Naive thymus-derived CD8-positive, alpha-beta T cell (primary cell): ENCODE results near the gene PSMA4. TPM values are rescaled to one million over a fixed set of nuclear protein-coding genes. Genes with fewer than 3 reads are reported as not detected.
"Not testable (repeated sequence)": the region's sequence is repeated elsewhere in the genome, so short reads cannot be mapped to it uniquely, and the experiment has no call there.

ENCODE experiments used
- ATAC-seq, 2 donors: fragments of 150-1000 bp; cut with Tn5 transposase in 1 of 2; sonication (Bioruptor Pico), chemical (Tn5 transposase) in 1 of 2; 1 replicate in 1 of 2; 2 replicates in 1 of 2; pipeline ENCODE4 v1.10.0; 2021; ENCODE audit warnings: mild to moderate bottlenecking in 2 of 2, moderate library complexity in 2 of 2
- POLR2A ChIA-PET: fragments of 350-600 bp; sonication (Branson Sonifier 250); formaldehyde crosslinking; loops from one replicate; lab custom pipeline; 2021; ENCODE audit warnings: antibody characterized with exemption; lab: Charles Lee
- DNase-seq, 10 donors: peaks; one replicate each; pipeline versions ENCODE4 v3.0.0 to v3.0.0-alpha.2; 2020 to 2022
- H3K27ac Mint-ChIP-seq, 10 donors: one replicate each; pipeline ENCODE4 v1.8.0; 2020 to 2022; ENCODE audit warnings: mild to moderate bottlenecking in 10 of 10, mixed read lengths in 10 of 10, moderate library complexity in 4 of 10, inconsistent platforms in 1 of 10
- H3K27me3 Mint-ChIP-seq, 5 donors: one replicate each; pipeline ENCODE4 v1.8.0; 2021 to 2022; ENCODE audit warnings: mixed read lengths in 5 of 5
- H3K36me3 Mint-ChIP-seq, 3 donors: one replicate each; pipeline ENCODE4 v1.8.0; 2020 to 2022; ENCODE audit warnings: mixed read lengths in 3 of 3, mild to moderate bottlenecking in 2 of 3, inconsistent platforms in 1 of 3
- H3K4me1 Mint-ChIP-seq, 4 donors: one replicate each; pipeline ENCODE4 v1.8.0; 2021 to 2022; ENCODE audit warnings: mixed read lengths in 4 of 4
- H3K4me3 Mint-ChIP-seq, 10 donors: one replicate each; pipeline ENCODE4 v1.8.0; 2020 to 2022; ENCODE audit warnings: mild to moderate bottlenecking in 10 of 10, mixed read lengths in 10 of 10, moderate library complexity in 6 of 10, inconsistent platforms in 1 of 10
- H3K9me3 Mint-ChIP-seq, 9 donors: one replicate each; pipeline ENCODE4 v1.8.0; 2020 to 2022; ENCODE audit warnings: mixed read lengths in 9 of 9, mild to moderate bottlenecking in 3 of 9, inconsistent platforms in 1 of 9, moderate library complexity in 1 of 9
- polyA plus RNA-seq, 3 donors: library from polyadenylated mRNA; unstranded; fragments of 300-500 nt; fragmentation: Illumina TruSeq; gene quantifications; one replicate each; pipeline ENCODE4 v1.2.3, GENCODE V29; 2021
- total RNA-seq, 8 experiments: library from RNA in 2 of 8; stranded (reverse) in 2 of 8; gene quantifications; one replicate each; pipeline ENCODE4 v1.2.3 and lab custom pipeline; 2021 to 2026

Gene PSMA4
- total RNA-seq, result 10 to 100 TPM; 87.0 to 92.5 TPM
- polyA plus RNA-seq, result 100 to 1,000 TPM; 170 to 218 (median 190) TPM
- total RNA-seq (lab: John Stamatoyannopoulos, UW), result 48.9 to 214 (median 85.2) reads per million in 6 experiments

GRCh38 chr15:78540141-78540870, at the start of gene PSMA4:
TSS of gene PSMA4 (plus strand) at chr15:78540444. CDS start at chr15:78541928, 1,484 bp downstream.
- Mint-ChIP-seq H3K27me3 (no peaks in the 10 kb centered on the region), H3K4me1 (peaks cover 12 to 33% (median 28%) of the 10 kb centered on the region in 4 donors), H3K4me3 (peak within 1 kb of the TSS; percentile 87 to 99 (median 96)), H3K36me3 (peaks cover 4 to 33% (median 4%) of the 10 kb centered on the region in 3 donors), H3K27ac (peak within 1 kb of the TSS; percentile 98 to 100 (median 99)), H3K9me3 (no peaks in the 10 kb centered on the region)
- ATAC-seq (peak; percentile 87), DNase-seq (peak; percentile 85 to 99 (median 94))
- POLR2A ChIA-PET, result interaction anchor here (0.6 to 2.0 kb wide), 11 partner anchors 10 to 392 kb away, joined by 3 to 31 read pairs (median 5); partner anchors contain the start of genes CHRNA5, IREB2, MORF4L1 and SKIC8

GRCh38 chr15:78492872-78493271, 47.4 kb upstream of the PSMA4 start:
- Mint-ChIP-seq H3K4me3 (no peak overlapping the region), H3K27ac (peak overlapping the region in 6 of 10 donors; percentile 14 to 72 (median 40)), H3K27me3 (no peaks in the 10 kb centered on the region)

GRCh38 chr15:78501857-78502256, 38.4 kb upstream of the PSMA4 start:
- Mint-ChIP-seq H3K4me1 (peaks cover 2 to 6% (median 4%) of the 10 kb centered on the region in 4 donors), H3K36me3 (peaks cover 4 to 43% (median 17%) of the 10 kb centered on the region in 3 donors), H3K27ac (peak overlapping the region in 2 of 10 donors; percentile 48 to 65), H3K27me3 (no peaks in the 10 kb centered on the region), H3K4me3 (no peak overlapping the region), H3K9me3 (peaks cover 0 to 4% (median 0%) of the 10 kb centered on the region in 9 donors)
- DNase-seq, result no peak
- ATAC-seq, result no peak
- POLR2A ChIA-PET, result no interaction called here

More at GRCh38 chr15:78492872-78493271, 47.4 kb upstream of the PSMA4 start:
- POLR2A ChIA-PET, result no interaction called here
- Mint-ChIP-seq H3K4me1 (peaks cover 1 to 11% (median 7%) of the 10 kb centered on the region in 4 donors), H3K9me3 (no peaks in the 10 kb centered on the region), H3K36me3 (peaks cover 0 to 89% (median 19%) of the 10 kb centered on the region in 3 donors)
- no peak for ATAC-seq
- DNase-seq, result no peak

GRCh38 chr15:78502641-78503040, 37.6 kb upstream of the PSMA4 start:
- Mint-ChIP-seq H3K27me3 (no peaks in the 10 kb centered on the region), H3K9me3 (peaks cover 0 to 4% (median 0%) of the 10 kb centered on the region in 9 donors), H3K4me1 (peaks cover 6 to 11% (median 9%) of the 10 kb centered on the region in 4 donors), H3K27ac (peak overlapping the region in 1 of 10 donors; percentile 11), H3K36me3 (peaks cover 4 to 35% (median 14%) of the 10 kb centered on the region in 3 donors), H3K4me3 (no peak overlapping the region)
- ATAC-seq, result no peak
- POLR2A ChIA-PET, result no interaction called here
- no peak for DNase-seq

GRCh38 chr15:78506971-78507830, 33.0 kb upstream of the PSMA4 start, which contains the start of gene HYKK:
TSS of gene HYKK (plus strand) at chr15:78507577. CDS start at chr15:78513089, 5,512 bp downstream.
- Mint-ChIP-seq H3K4me3 (peak within 1 kb of the TSS; percentile 86 to 98 (median 94)), H3K36me3 (peaks cover under 1 to 2% (median under 1%) of the 10 kb centered on the region in 3 donors)
- POLR2A ChIA-PET, result interaction anchor here (0.6 to 2.0 kb wide), 3 partner anchors 33 to 67 kb away, joined by 3 to 11 read pairs (median 4); partner anchors contain the start of gene PSMA4

GRCh38 chr15:78507831-78508160, 32.4 kb upstream of the PSMA4 start:
- H3K36me3 Mint-ChIP-seq, result peaks cover 0 to 1% (median 0%) of the 10 kb centered on the region in 3 donors
- DNase-seq (peak in 1 of 10 donors; percentile 61), ATAC-seq (peak in 1 of 2 donors; percentile 43)
- POLR2A ChIA-PET, result interaction anchor here (0.7 to 2.0 kb wide), 3 partner anchors 33 to 70 kb away, joined by 3 to 11 read pairs (median 4); partner anchors contain the start of genes IREB2 and PSMA4
- peak overlapping the region; percentile 86 to 98 (median 94) for H3K4me3 Mint-ChIP-seq
- peak overlapping the region; percentile 28 to 88 (median 78) for H3K27ac Mint-ChIP-seq
- H3K4me1 Mint-ChIP-seq, result peaks cover 10 to 29% (median 24%) of the 10 kb centered on the region in 4 donors
- peaks cover 0 to 7% (median 0%) of the 10 kb centered on the region in 5 donors for H3K27me3 Mint-ChIP-seq
- H3K9me3 Mint-ChIP-seq, result no peaks in the 10 kb centered on the region

More at GRCh38 chr15:78506971-78507830, 33.0 kb upstream of the PSMA4 start, which contains the start of gene HYKK:
- peaks cover 0 to 7% (median 0%) of the 10 kb centered on the region in 5 donors for H3K27me3 Mint-ChIP-seq
- H3K27ac Mint-ChIP-seq, result peak within 1 kb of the TSS; percentile 59 to 90 (median 78)
- DNase-seq, result peak; percentile 38 to 80 (median 68)
- H3K4me1 Mint-ChIP-seq, result peaks cover 10 to 29% (median 24%) of the 10 kb centered on the region in 4 donors
- no peaks in the 10 kb centered on the region for H3K9me3 Mint-ChIP-seq
- ATAC-seq, result peak; percentile 85 to 91

- no peaks in the 10 kb centered on the region for H3K9me3 Mint-ChIP-seq
- peak overlapping the region; percentile 86 to 98 (median 94) for H3K4me3 Mint-ChIP-seq
- peak overlapping the region in 9 of 10 donors; percentile 28 to 88 (median 82) for H3K27ac Mint-ChIP-seq
- peaks cover 0 to 2% (median 0%) of the 10 kb centered on the region in 3 donors for H3K36me3 Mint-ChIP-seq
- H3K4me1 Mint-ChIP-seq, result peaks cover 10 to 29% (median 24%) of the 10 kb centered on the region in 4 donors
- POLR2A ChIA-PET, result interaction anchor here (0.7 to 2.0 kb wide), 4 partner anchors 32 to 116 kb away, joined by 3 to 11 read pairs (median 4); partner anchors contain the start of genes IREB2 and PSMA4
- ATAC-seq (no peak), DNase-seq (no peak)
- peaks cover 0 to 7% (median 0%) of the 10 kb centered on the region in 5 donors for H3K27me3 Mint-ChIP-seq
Observed at GRCh38 chr15:78508272-78508671, 32.0 kb upstream of the PSMA4 start.

GRCh38 chr15:78509726-78510312, 30.4 kb upstream of the PSMA4 start:
- no peak for DNase-seq
- POLR2A ChIA-PET, result interaction anchor here (1.0 to 2.0 kb wide), 2 partner anchors 31 to 72 kb away, joined by 3 to 11 read pairs; partner anchors contain the start of genes IREB2 and PSMA4
- Mint-ChIP-seq H3K4me1 (peaks cover 10 to 29% (median 24%) of the 10 kb centered on the region in 4 donors), H3K27me3 (peaks cover 0 to 7% (median 0%) of the 10 kb centered on the region in 5 donors), H3K9me3 (no peaks in the 10 kb centered on the region), H3K4me3 (peak overlapping the region in 6 of 10 donors; percentile 10 to 64 (median 32)), H3K36me3 (peaks cover 0 to 4% (median 0%) of the 10 kb centered on the region in 3 donors), H3K27ac (peak overlapping the region in 1 of 10 donors; percentile 11)
- ATAC-seq, result no peak

GRCh38 chr15:78520035-78520434, 20.2 kb upstream of the PSMA4 start:
- H3K4me3 Mint-ChIP-seq, POLR2A ChIA-PET, H3K27me3 Mint-ChIP-seq, DNase-seq, H3K27ac Mint-ChIP-seq, H3K9me3 Mint-ChIP-seq, H3K4me1 Mint-ChIP-seq, ATAC-seq: not testable (repeated sequence)
- H3K36me3 Mint-ChIP-seq, result peaks cover 0 to 21% (median 10%) of the 10 kb centered on the region in 3 donors

- ATAC-seq, result no peak
- no peak for DNase-seq
- H3K4me1 Mint-ChIP-seq, result no peaks in the 10 kb centered on the region
- H3K9me3 Mint-ChIP-seq, result no peaks in the 10 kb centered on the region
- H3K36me3 Mint-ChIP-seq, result peaks cover 0 to 13% (median 3%) of the 10 kb centered on the region in 3 donors
- H3K27me3 Mint-ChIP-seq, result peaks cover 0 to 1% (median 0%) of the 10 kb centered on the region in 5 donors
- POLR2A ChIA-PET, result interaction anchor here (0.6 kb wide), 1 partner anchor 33 kb away, joined by 5 read pairs; no protein-coding TSS in a partner anchor
- H3K4me3 Mint-ChIP-seq, result no peak overlapping the region
- H3K27ac Mint-ChIP-seq, result no peak overlapping the region
Observed at GRCh38 chr15:78524230-78524629, 16.0 kb upstream of the PSMA4 start.

GRCh38 chr15:78527325-78527724, 12.9 kb upstream of the PSMA4 start:
- no peak overlapping the region for H3K4me3 Mint-ChIP-seq
- H3K27ac Mint-ChIP-seq, result no peak overlapping the region
- peaks cover 0 to 1% (median 0%) of the 10 kb centered on the region in 5 donors for H3K27me3 Mint-ChIP-seq
- DNase-seq, result no peak
- no peaks in the 10 kb centered on the region for H3K4me1 Mint-ChIP-seq
- POLR2A ChIA-PET, result no interaction called here
- ATAC-seq, result no peak
- peaks cover 0 to 13% (median 3%) of the 10 kb centered on the region in 3 donors for H3K36me3 Mint-ChIP-seq
- no peaks in the 10 kb centered on the region for H3K9me3 Mint-ChIP-seq
